ENCODE measurements around the gene TAX1BP3. TPM values are rescaled to one million over a fixed set of nuclear protein-coding genes. Genes with fewer than 3 reads are reported as not detected.

Gene TAX1BP3
- total and polyA plus RNA-seq, 12 donors: 32.1 to 311 (median 158) TPM

DNA sequence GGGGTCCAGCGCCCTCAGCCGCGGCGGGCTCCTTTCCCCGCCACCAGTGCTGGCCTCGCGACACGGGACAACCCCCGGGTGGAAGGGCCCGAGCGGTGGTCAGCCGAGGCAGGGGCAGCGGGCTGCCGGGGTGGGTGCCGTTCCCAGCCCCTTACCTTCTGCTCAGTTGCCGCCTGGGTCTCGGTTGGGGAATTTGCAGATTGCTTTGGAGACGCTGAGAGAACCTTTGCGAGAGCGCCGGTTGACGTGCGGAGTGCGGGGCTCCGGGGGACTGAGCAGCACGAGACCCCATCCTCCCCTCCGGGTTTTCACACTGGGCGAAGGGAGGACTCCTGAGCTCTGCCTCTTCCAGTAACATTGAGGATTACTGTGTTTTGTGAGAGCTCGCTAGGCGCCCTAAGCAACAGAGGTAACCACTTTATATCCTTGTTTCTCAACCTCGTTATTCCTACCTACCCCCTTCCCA, 31.4 kb downstream of the TAX1BP3 start:
- Histone ChIP-seq H3K27ac (peak overlapping the region; percentile 85 to 96 (median 94)), H3K4me1 (replicated peaks in 1 of 2) (peaks cover 19 to 31% of the 10 kb centered on the region in 2 donors), H3K9me3 (replicated peaks in 1 of 3) (no peaks in the 10 kb centered on the region), H3K4me3 (peak overlapping the region; percentile 73 to 92 (median 86)), H3K27me3 (no peaks in the 10 kb centered on the region), H3K36me3 (replicated peaks in 1 of 2) (no peaks in the 10 kb centered on the region)
- intact Hi-C loops (cut with DNase I): no loop called here
- 1 to 9% (median 3%) methylated on average over 3 to 31 of the region's 31 CpGs for WGBS, 4 donors
- no peak for DNase-seq
- TF ChIP-seq CTCF (IDR thresholded peaks at IDR 0.05): no peak
- no peak for TF ChIP-seq POLR2A (IDR thresholded peaks at IDR 0.05)

DNA sequence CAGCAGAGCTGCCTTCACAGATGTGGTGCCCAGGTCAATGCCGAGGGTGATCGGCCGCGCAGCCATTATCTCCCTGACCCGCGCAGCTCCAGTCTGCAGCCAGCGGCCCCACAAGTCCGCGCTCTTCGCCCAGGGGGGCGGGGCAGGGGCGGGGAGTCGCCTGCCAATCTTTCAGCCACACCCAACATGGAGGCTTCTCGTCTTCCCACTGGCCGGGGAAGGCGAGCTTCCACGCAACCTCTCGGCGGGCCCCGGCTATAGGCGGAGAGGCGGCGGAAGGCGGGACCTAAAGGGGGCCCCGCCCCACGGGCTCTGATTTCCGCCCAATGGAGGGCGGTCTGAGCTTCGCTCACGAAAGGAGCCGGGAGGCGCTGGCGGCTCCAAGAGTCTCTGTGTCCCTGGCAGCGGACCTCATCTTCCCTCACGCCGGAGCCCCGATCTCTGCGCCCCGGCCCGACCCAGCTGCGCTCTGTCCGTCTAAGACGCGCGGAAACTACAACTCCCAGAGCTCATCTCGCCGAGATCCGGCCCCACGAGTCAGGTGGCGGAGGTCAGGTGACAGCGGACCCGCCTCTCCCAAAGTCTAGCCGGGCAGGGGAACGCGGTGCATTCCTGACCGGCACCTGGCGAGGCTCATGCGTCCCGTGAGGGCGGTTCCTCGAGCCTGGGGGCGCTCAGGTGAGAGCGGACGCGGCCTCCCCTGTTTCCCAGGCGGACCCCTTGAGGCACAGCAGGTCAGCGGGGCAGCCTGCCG, 32.0 kb downstream of the TAX1BP3 start, which contains the start of the genes CTNS and SHPK:
Gene CTNS, plus strand, starts transcription at position 607 of the 754 bp plus-strand sequence. CDS start 3,447 bp downstream, outside the sequence.
Gene SHPK, minus strand, starts transcription at position 97 of the 754 bp plus-strand sequence. Its CDS starts 31 bp downstream, at position 66.
- H3K27ac ChIP-seq: peak within 1 kb of the TSS; percentile 85 to 96 (median 94)
- WGBS, 4 donors: 0 to 3% (median 1%) methylated on average over 8 to 68 of the region's 68 CpGs; no CpG with 5 or more reads in 1 of the 4 donors
- no peaks in the 10 kb centered on the region for H3K36me3 ChIP-seq (replicated peaks in 1 of 2)
- peak; percentile 97 to 98 (median 97) for DNase-seq
- peaks cover 19 to 34% of the 10 kb centered on the region in 2 donors for H3K4me1 ChIP-seq (replicated peaks in 1 of 2)
- no peaks in the 10 kb centered on the region for H3K9me3 ChIP-seq (replicated peaks in 1 of 3)
- peak within 1 kb of the TSS; percentile 73 to 92 (median 86) for H3K4me3 ChIP-seq
- TF ChIP-seq CTCF (IDR thresholded peaks at IDR 0.05) (no peak), POLR2A (IDR thresholded peaks at IDR 0.05) (peak; percentile 60 to 86)
- no peaks in the 10 kb centered on the region for H3K27me3 ChIP-seq
- intact Hi-C loops (cut with DNase I): no loop called here

- peak overlapping the region; percentile 73 to 84 (median 82) for H3K4me3 ChIP-seq
- H3K9me3 ChIP-seq (replicated peaks in 1 of 3): no peaks in the 10 kb centered on the region
- DNase-seq: peak in 1 of 7 donors; percentile 57
- intact Hi-C loops (cut with DNase I): no loop called here
- no peaks in the 10 kb centered on the region for H3K27me3 ChIP-seq
- WGBS, 4 donors: 21 to 51% (median 29%) methylated on average over 18 to 38 of the region's 38 CpGs
- TF ChIP-seq POLR2A (IDR thresholded peaks at IDR 0.05) (no peak), CTCF (IDR thresholded peaks at IDR 0.05) (no peak)
- no peaks in the 10 kb centered on the region for H3K36me3 ChIP-seq (replicated peaks in 1 of 2)
- peaks cover 16 to 31% of the 10 kb centered on the region in 2 donors for H3K4me1 ChIP-seq (replicated peaks in 1 of 2)
- H3K27ac ChIP-seq: peak overlapping the region in 4 of 5 donors; percentile 85 to 96 (median 94)
Measured at GRCh38 chr17:3635474-3636153, 32.8 kb downstream of the TAX1BP3 start.

- peak in 1 of 6 experiments; percentile 5 for TF ChIP-seq CTCF (IDR thresholded peaks at IDR 0.05)
- TF ChIP-seq POLR2A (IDR thresholded peaks at IDR 0.05): no peak
- Histone ChIP-seq H3K9me3 (replicated peaks in 1 of 3) (no peaks in the 10 kb centered on the region), H3K36me3 (replicated peaks in 1 of 2) (peaks cover 0 to 26% of the 10 kb centered on the region in 2 donors), H3K4me3 (no peak overlapping the region), H3K4me1 (replicated peaks in 1 of 2) (peaks cover 3 to 15% of the 10 kb centered on the region in 2 donors), H3K27ac (no peak overlapping the region), H3K27me3 (no peaks in the 10 kb centered on the region)
- intact Hi-C loops (cut with DNase I): no loop called here
- no peak for DNase-seq
- WGBS, 4 donors: 90 to 98% (median 94%) methylated on average over 7 of the region's 7 CpGs
Measured at GRCh38 chr17:3632287-3632686, 36.1 kb downstream of the TAX1BP3 start.

Data from adrenal gland (tissue), 12 donors.